Natural killer cell treated with Interleukin-12 subunit alpha and Interleukin-12 subunit beta and Interleukin-15 and Interleukin-18, amount 100 ng/mL, for 72 hours (primary cell): Measurements from ENCODE around the gene CDT1. TPM values are rescaled to one million over a fixed set of nuclear protein-coding genes. Genes with fewer than 3 reads are reported as not detected.

Experiments used
- ATAC-seq, 2 donors: fragments of 150-1000 bp; cut with Tn5 transposase in 1 of 2; sonication (Bioruptor Pico), chemical (Tn5 transposase) in 1 of 2; 2 replicates each; pipeline ENCODE4 v1.10.0; 2021
- DNase-seq: peaks from one replicate; pipeline ENCODE4 v3.0.0; 2022; ENCODE audit warnings: low spot score
- H3K27ac Mint-ChIP-seq, 2 donors: 1 replicate in 1 of 2; 2 replicates in 1 of 2; pipeline ENCODE4 v1.8.0; 2022; ENCODE audit warnings: mixed read lengths in 2 of 2, mild to moderate bottlenecking in 1 of 2, moderate library complexity in 1 of 2
- H3K27me3 Mint-ChIP-seq, 2 donors: 1 replicate in 1 of 2; 2 replicates in 1 of 2; pipeline ENCODE4 v1.8.0; 2022; ENCODE audit warnings: mixed read lengths in 2 of 2
- H3K36me3 Mint-ChIP-seq: one replicate; pipeline ENCODE4 v1.8.0; 2022; ENCODE audit warnings: mixed read lengths
- H3K4me1 Mint-ChIP-seq, 2 donors: 1 replicate in 1 of 2; 2 replicates in 1 of 2; pipeline ENCODE4 v1.8.0; 2022; ENCODE audit warnings: low read depth in 2 of 2, mixed read lengths in 2 of 2, mild to moderate bottlenecking in 1 of 2
- H3K4me3 Mint-ChIP-seq: one replicate; pipeline ENCODE4 v1.8.0; 2022; ENCODE audit warnings: mixed read lengths
- H3K9me3 Mint-ChIP-seq: 2 replicates; pipeline ENCODE4 v1.8.0; 2022; ENCODE audit warnings: mixed read lengths
- total RNA-seq, 2 donors: library from RNA; stranded (reverse); gene quantifications; one replicate each; pipeline ENCODE4 v1.2.3, GENCODE V29; 2022

CDT1 gene
- 100 to 1,000 TPM in 1 of 2 donors, 10 to 100 TPM in 1; 50.0 to 129 TPM for total RNA-seq

DNA sequence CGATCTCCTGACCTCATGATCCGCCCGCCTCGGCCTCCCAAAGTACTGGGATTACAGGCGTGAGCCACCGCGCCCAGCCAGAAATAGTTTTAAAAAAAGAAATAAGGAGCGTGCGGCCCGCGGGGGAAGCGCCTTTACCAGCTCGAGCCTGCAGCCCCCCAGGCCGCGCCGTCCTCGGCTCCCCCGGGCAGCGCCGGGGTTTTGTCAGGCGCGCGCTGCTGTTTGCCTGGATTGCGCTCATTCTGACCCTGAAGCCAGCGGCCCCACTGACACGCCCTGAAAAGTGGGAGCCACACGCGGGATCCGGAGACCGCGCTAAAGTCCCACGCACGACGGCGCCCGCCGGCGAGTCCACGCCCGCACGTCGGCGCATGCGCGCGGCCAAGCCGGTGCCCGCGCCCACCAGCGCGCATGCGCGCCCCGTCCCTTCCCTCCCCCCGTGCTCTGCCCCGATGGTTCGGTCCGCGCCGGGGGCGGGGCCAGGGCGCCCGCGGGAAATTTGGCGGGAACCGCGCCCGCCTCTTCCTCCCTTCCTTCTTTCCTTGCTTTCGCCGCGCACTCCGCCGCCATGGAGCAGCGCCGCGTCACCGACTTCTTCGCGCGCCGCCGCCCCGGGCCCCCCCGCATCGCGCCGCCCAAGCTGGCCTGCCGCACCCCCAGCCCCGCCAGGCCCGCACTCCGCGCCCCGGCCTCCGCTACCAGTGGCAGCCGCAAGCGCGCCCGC, at the start of gene CDT1:
Gene CDT1, plus strand, starts transcription at position 526 of the 724 bp plus-strand sequence. Its CDS starts 43 bp downstream, at position 569.
- H3K27me3 Mint-ChIP-seq: no peaks in the 10 kb centered on the region
- peak within 1 kb of the TSS; percentile 83 for H3K4me3 Mint-ChIP-seq
- ATAC-seq (peak; percentile 80 to 86), DNase-seq (peak; percentile 89)
- no peaks in the 10 kb centered on the region for H3K36me3 Mint-ChIP-seq
- H3K9me3 Mint-ChIP-seq: no peaks in the 10 kb centered on the region
- H3K4me1 Mint-ChIP-seq: peaks cover 0 to 6% of the 10 kb centered on the region in 2 donors
- H3K27ac Mint-ChIP-seq: peak within 1 kb of the TSS; percentile 86 to 91

DNA sequence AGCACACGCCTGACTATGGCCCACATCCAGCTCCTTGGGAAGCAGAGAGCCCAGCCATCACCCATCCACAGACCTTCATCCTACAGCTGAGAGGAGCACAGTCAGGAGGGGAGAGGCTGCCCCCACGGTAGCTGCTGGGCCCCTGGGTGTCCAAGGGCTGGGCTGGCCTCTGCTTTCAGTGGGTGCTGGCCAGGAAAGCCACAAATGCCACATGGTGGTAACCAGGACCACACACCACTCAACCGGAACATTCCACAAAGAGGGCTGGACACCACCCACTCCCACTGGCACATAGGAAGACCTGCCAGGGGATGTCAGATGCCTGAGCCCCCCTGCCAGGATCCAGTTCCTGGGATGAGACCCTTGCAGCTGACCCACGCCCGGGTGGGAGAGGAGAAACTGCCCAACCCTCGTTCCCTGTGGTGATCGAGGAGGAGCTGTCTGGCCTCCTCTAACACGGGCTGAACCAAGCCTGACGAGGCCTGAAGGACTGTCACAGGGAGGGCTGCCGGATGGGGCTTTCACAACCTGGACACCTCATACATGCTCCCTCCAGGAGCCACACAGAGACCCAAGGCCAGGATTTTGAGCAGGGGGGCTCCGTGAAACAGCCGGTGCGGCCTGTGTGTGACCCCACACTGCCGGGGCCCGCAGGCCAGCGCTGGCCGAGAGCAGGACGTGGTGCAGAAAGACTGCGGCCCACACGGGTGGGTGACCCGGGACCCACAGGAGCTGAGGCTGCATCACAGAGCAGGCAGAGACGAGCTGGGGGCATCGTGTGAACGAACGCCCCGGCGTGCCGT, 49.3 kb upstream of the CDT1 start:
- no peak for DNase-seq
- H3K4me1 Mint-ChIP-seq: peaks cover 11 to 15% of the 10 kb centered on the region in 2 donors
- no peaks in the 10 kb centered on the region for H3K36me3 Mint-ChIP-seq
- H3K27ac Mint-ChIP-seq: no peak overlapping the region
- no peak overlapping the region for H3K4me3 Mint-ChIP-seq
- H3K9me3 Mint-ChIP-seq: no peaks in the 10 kb centered on the region
- ATAC-seq: no peak
- H3K27me3 Mint-ChIP-seq: no peaks in the 10 kb centered on the region

DNA sequence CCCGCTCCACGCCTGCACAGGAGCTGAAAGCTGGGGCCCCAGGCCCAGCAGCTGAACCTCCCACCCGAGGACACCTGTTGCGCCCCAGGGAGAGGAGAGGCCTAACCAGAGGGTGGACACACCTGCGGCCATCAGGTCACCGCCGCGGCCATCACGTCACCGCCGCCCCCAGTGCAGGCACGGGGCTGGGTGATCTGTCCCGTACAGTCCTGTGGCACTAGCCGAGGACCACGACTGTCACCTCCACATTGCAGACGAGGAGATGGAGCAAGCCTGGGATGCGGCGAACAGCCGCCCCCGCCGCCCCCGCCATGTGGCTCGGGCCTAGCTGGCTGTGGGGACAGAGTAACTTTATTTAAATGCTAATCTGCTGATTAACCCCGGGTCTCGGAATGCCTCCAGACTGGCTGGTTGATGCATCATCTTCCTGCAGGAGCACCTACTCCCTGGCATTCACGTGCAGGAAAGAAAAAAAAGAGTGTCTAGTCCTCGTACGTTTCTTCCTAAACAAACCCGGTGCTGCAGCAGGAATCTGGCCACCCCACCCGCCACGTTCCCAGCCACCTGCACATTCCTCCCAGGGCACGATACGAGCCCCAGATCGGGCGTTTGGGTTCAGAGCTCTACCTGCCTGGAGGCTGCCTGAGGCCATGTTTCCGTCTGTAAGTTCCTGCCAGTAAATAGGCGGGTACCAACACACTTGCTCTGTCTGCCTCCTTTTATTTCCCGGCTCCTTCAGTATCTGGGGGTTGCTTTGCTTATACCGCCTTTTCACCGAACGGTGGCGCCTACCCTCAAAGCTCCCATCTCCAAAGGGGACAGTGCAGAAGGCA, 48.5 kb upstream of the CDT1 start:
- ATAC-seq (no peak), DNase-seq (no peak)
- no peaks in the 10 kb centered on the region for H3K27me3 Mint-ChIP-seq

GRCh38 chr16:88755745-88756443, 47.7 kb upstream of the CDT1 start:
- no peaks in the 10 kb centered on the region for H3K36me3 Mint-ChIP-seq
- peaks cover 11 to 17% of the 10 kb centered on the region in 2 donors for H3K4me1 Mint-ChIP-seq
- ATAC-seq: no peak
- H3K27ac Mint-ChIP-seq: no peak overlapping the region
- no peaks in the 10 kb centered on the region for H3K27me3 Mint-ChIP-seq
- H3K4me3 Mint-ChIP-seq: no peak overlapping the region
- no peaks in the 10 kb centered on the region for H3K9me3 Mint-ChIP-seq
- no peak for DNase-seq

More for the DNA sequence above, 48.5 kb upstream of the CDT1 start:
- H3K4me1 Mint-ChIP-seq: peaks cover 11 to 15% of the 10 kb centered on the region in 2 donors
- H3K36me3 Mint-ChIP-seq: no peaks in the 10 kb centered on the region
- H3K9me3 Mint-ChIP-seq: no peaks in the 10 kb centered on the region
- H3K4me3 Mint-ChIP-seq: no peak overlapping the region
- H3K27ac Mint-ChIP-seq: no peak overlapping the region

DNA sequence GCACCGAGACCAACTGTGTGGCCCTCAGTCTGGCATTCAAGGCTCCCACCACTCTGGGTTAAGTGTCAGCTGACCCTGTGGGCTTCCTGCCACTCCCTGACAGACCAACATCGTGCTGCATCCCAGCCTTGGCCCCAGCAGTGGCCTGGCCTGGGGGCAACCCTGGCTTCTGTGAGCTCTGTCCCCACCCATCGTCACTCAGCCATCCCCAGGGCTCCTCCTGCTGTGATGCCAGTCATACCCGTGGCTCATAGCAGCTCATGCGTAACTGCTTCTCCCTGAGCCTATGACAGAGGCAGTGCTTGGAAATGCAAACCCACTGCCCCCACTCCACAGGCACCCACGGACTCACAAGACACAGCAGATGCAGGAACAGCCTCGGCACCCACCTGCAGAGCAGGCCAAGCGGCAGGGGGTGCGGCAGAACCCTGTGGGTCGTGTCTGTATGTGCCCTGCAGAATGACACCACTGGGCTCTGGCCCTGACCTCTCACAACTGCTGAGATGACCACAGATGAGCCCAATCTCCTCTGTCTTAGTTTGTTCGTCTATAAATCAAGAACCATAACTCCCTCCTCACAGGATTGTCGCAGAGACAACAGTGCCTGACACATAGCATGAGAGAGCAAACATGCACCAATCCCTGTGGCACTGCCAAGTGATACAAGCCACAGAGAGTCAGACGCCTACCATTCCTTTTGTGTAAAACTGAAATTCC, 45.2 kb upstream of the CDT1 start:
- Mint-ChIP-seq H3K27ac (no peak overlapping the region), H3K27me3 (no peaks in the 10 kb centered on the region), H3K36me3 (no peaks in the 10 kb centered on the region), H3K9me3 (no peaks in the 10 kb centered on the region), H3K4me1 (peaks cover 14 to 18% of the 10 kb centered on the region in 2 donors), H3K4me3 (no peak overlapping the region)
- no peak for ATAC-seq
- DNase-seq: no peak

DNA sequence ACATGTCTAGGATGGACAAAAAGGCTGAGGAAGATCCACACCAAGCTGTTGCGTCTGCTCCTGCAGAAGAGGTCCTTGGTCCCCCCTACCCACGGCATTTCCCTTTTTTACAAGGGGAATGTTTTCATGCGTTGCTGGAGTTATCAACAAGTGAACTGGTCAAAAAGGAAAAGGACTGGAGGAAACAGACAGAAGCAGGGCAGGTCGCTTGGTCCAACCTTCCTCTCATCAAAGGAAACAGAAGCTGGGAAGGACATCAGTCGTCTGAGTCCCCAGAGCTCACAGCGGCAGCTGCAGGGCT, 44.7 kb upstream of the CDT1 start:
- no peaks in the 10 kb centered on the region for H3K9me3 Mint-ChIP-seq
- H3K27me3 Mint-ChIP-seq: no peaks in the 10 kb centered on the region
- H3K27ac Mint-ChIP-seq: no peak overlapping the region
- no peaks in the 10 kb centered on the region for H3K36me3 Mint-ChIP-seq
- DNase-seq: no peak
- peaks cover 10 to 15% of the 10 kb centered on the region in 2 donors for H3K4me1 Mint-ChIP-seq
- no peak for ATAC-seq
- no peak overlapping the region for H3K4me3 Mint-ChIP-seq

GRCh38 chr16:88759245-88759975, 44.2 kb upstream of the CDT1 start:
- H3K4me3 Mint-ChIP-seq: no peak overlapping the region
- no peak overlapping the region for H3K27ac Mint-ChIP-seq
- H3K36me3 Mint-ChIP-seq: no peaks in the 10 kb centered on the region
- H3K27me3 Mint-ChIP-seq: no peaks in the 10 kb centered on the region
- no peaks in the 10 kb centered on the region for H3K9me3 Mint-ChIP-seq
- ATAC-seq: no peak
- no peak for DNase-seq
- peaks cover 10 to 15% of the 10 kb centered on the region in 2 donors for H3K4me1 Mint-ChIP-seq

- Mint-ChIP-seq H3K9me3 (no peaks in the 10 kb centered on the region), H3K27ac (no peak overlapping the region), H3K36me3 (no peaks in the 10 kb centered on the region), H3K27me3 (no peaks in the 10 kb centered on the region), H3K4me3 (no peak overlapping the region), H3K4me1 (peaks cover 10 to 15% of the 10 kb centered on the region in 2 donors)
- ATAC-seq: no peak
- DNase-seq: no peak
Observed at GRCh38 chr16:88759976-88760350, 43.6 kb upstream of the CDT1 start.

DNA sequence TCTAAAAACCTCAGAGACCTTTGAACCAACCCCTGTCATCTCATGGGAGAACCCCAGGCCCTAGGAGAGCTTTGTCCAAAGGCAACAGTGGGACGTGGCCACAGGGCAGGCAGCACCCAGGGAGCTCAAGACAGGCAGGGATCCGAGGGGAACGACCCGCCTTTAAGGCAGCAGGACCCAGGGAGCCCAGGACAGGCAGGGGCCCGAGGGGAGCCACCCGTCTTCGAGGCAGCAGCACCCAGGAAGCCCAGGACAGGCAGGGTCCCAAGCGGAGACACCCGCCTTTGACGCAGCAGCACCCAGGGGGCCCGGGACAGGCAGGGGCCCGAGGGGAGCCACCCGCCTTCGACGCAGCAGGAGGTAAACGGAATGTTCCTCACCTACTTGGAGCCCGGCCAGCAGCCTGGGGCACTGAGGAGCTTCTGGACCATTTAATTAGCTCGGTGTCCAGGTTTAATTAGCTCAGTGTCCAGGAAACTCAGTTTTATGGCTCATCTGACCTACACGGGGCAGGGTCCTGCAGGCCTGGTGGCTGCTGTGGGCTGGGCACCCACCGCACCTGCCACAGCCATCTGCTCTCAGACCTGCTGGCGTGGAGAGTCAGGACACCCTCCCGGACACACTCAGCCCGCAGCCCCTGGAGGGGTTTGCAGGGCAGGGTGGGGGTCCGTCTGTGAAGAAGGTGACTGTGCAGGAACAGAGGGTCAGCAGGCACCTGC, 43.0 kb upstream of the CDT1 start:
- H3K4me1 Mint-ChIP-seq: peaks cover 10 to 15% of the 10 kb centered on the region in 2 donors
- DNase-seq (no peak), ATAC-seq (no peak)
- H3K27ac Mint-ChIP-seq: no peak overlapping the region
- no peaks in the 10 kb centered on the region for H3K9me3 Mint-ChIP-seq
- H3K4me3 Mint-ChIP-seq: no peak overlapping the region
- H3K36me3 Mint-ChIP-seq: no peaks in the 10 kb centered on the region
- no peaks in the 10 kb centered on the region for H3K27me3 Mint-ChIP-seq

- Mint-ChIP-seq H3K27ac (no peak overlapping the region), H3K4me1 (peaks cover 13 to 19% of the 10 kb centered on the region in 2 donors), H3K36me3 (no peaks in the 10 kb centered on the region), H3K4me3 (no peak overlapping the region), H3K27me3 (no peaks in the 10 kb centered on the region), H3K9me3 (no peaks in the 10 kb centered on the region)
- ATAC-seq (no peak), DNase-seq (no peak)
Observed at GRCh38 chr16:88761143-88761534, 42.5 kb upstream of the CDT1 start.

- Mint-ChIP-seq H3K36me3 (no peaks in the 10 kb centered on the region), H3K4me3 (no peak overlapping the region), H3K4me1 (peaks cover 15 to 20% of the 10 kb centered on the region in 2 donors), H3K9me3 (no peaks in the 10 kb centered on the region), H3K27me3 (no peaks in the 10 kb centered on the region), H3K27ac (no peak overlapping the region)
- no peak for ATAC-seq
- DNase-seq: no peak
Observed at GRCh38 chr16:88761830-88762229, 41.8 kb upstream of the CDT1 start.

- Mint-ChIP-seq H3K9me3 (no peaks in the 10 kb centered on the region), H3K4me3 (no peak overlapping the region), H3K4me1 (peaks cover 20 to 24% of the 10 kb centered on the region in 2 donors), H3K36me3 (no peaks in the 10 kb centered on the region), H3K27ac (no peak overlapping the region), H3K27me3 (no peaks in the 10 kb centered on the region)
- ATAC-seq (no peak), DNase-seq (no peak)
Observed at GRCh38 chr16:88762258-88762870, 41.2 kb upstream of the CDT1 start.
